Esophagus squamous epithelium (tissue), 5 donors: ENCODE measurements around the gene BCL7A. TPM values are rescaled to one million over a fixed set of nuclear protein-coding genes. Genes with fewer than 3 reads are reported as not detected.

Experiments
- DNase-seq: peaks from one replicate; lab custom pipeline; 2025; lab: John Stamatoyannopoulos, UW
- H3K27ac ChIP-seq, 4 donors: fragments of 200-600 bp; sonication (generic); one replicate each; pipeline ENCODE4 v1.5.1; 2016 to 2019; ENCODE audit warnings: mild to moderate bottlenecking in 1 of 4
- H3K27me3 ChIP-seq, 4 donors: fragments of 200-600 bp; sonication (generic); 1 replicate in 3 of 4; 2 replicates in 1 of 4; pipeline versions ENCODE4 v1.5.1 to v1.6.0; 2017 to 2021; ENCODE audit warnings: antibody characterized with exemption in 1 of 4
- H3K36me3 ChIP-seq, 3 donors: fragments of 200-600 bp; sonication (generic); one replicate each; pipeline ENCODE4 v1.5.1; 2016 to 2019
- H3K4me1 ChIP-seq, 3 donors: fragments of 200-600 bp; sonication (generic); one replicate each; pipeline ENCODE4 v1.5.1; 2017 to 2019
- H3K4me3 ChIP-seq, 4 donors: fragments of 200-600 bp; sonication (generic); 1 replicate in 3 of 4; 2 replicates in 1 of 4; pipeline ENCODE4 v1.5.1; 2016 to 2019; ENCODE audit warnings: mild to moderate bottlenecking in 2 of 4, moderate library complexity in 1 of 4
- H3K9me3 ChIP-seq, 3 donors: fragments of 200-600 bp; sonication (generic); one replicate each; pipeline ENCODE4 v1.5.1; 2016 to 2019
- CTCF ChIP-seq, 6 experiments: fragments of 450-650 bp in 4 of 6; fragments of 200-600 bp in 2 of 6; sonication (generic) in 2 of 6; IDR thresholded peaks; one replicate each; pipeline ENCODE4 v1.5.1; 2016 to 2019; ENCODE audit warnings: antibody characterized with exemption in 6 of 6, mild to moderate bottlenecking in 4 of 6, moderate library complexity in 4 of 6
- POLR2A ChIP-seq, 4 donors: fragments of 450-650 bp; IDR thresholded peaks; one replicate each; pipeline ENCODE4 v1.6.1; 2017; ENCODE audit warnings: antibody characterized with exemption in 4 of 4, mild to moderate bottlenecking in 4 of 4, moderate library complexity in 3 of 4
- WGBS, 2 donors: methylation state at CpG; one replicate each; pipeline ENCODE4 v1.1.5; 2018; 5-methylcytosine and 5-hydroxymethylcytosine counted together
- intact Hi-C: fragments of 100-400 bp; cut with DNase I; formaldehyde crosslinking; loops from one replicate; pipeline ENCODE4 v1.15.0; 2022
- total RNA-seq, 4 donors: library from RNA; depleted of rRNA; stranded (reverse); fragments of >200 nt; gene quantifications; one replicate each; pipeline ENCODE4 v1.1.0, GENCODE V29; 2016
- donor health status: DM: yes; HTN: yes; CAD: no.

The BCL7A gene
- total RNA-seq, 4 donors from 2014 or later, result 2.5 to 8.6 (median 5.1) TPM

- H3K4me1 ChIP-seq, result no peaks in the 10 kb centered on the region
- DNase-seq, result no peak
- no peak for TF ChIP-seq POLR2A (IDR thresholded peaks at IDR 0.05)
- H3K27ac ChIP-seq, result no peak overlapping the region
- no peaks in the 10 kb centered on the region for H3K9me3 ChIP-seq
- 70 to 73% methylated on average over 11 of the region's 11 CpGs for WGBS, 2 donors
- peaks cover 0 to 9% (median 0%) of the 10 kb centered on the region in 4 donors for H3K27me3 ChIP-seq
- H3K36me3 ChIP-seq, result no peaks in the 10 kb centered on the region
- H3K4me3 ChIP-seq, result no peak overlapping the region
- intact Hi-C loops, result no loop called here
These were observed 41.3 kb upstream of the BCL7A start for GRCh38 chr12:121980191-121980891.

DNA sequence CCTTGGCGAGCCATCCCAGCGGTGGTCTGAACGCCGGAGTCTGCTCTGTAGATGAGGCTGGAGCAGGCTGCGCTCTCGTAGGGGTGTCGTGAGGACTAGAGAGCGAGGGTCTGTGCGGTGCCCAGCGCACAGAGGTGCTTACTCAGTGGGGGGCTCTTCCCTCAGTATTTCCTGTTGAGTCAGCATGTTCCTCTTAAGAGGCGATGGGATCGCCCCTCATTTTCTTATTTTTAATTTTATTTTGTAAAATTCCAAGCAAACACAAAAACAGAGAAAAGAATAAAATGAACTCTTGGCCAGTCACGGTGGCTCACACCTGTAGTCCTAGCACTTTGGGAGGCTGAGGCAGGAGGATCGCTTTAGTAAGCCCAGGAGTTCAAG is 40.8 kb upstream of the BCL7A start:
- H3K4me3 ChIP-seq, result no peak overlapping the region
- no peaks in the 10 kb centered on the region for H3K36me3 ChIP-seq
- no peaks in the 10 kb centered on the region for H3K4me1 ChIP-seq
- no peak overlapping the region for H3K27ac ChIP-seq
- DNase-seq, result no peak
- 70 to 87% methylated on average over 5 to 7 of the region's 14 CpGs for WGBS, 2 donors
- peaks cover 0 to 6% (median 0%) of the 10 kb centered on the region in 4 donors for H3K27me3 ChIP-seq
- no peak for TF ChIP-seq CTCF (IDR thresholded peaks at IDR 0.05)
- intact Hi-C loops, result no loop called here
- no peaks in the 10 kb centered on the region for H3K9me3 ChIP-seq

- H3K4me3 ChIP-seq, result no peak overlapping the region
- H3K4me1 ChIP-seq, result no peaks in the 10 kb centered on the region
- no peak for DNase-seq
- H3K27ac ChIP-seq, result no peak overlapping the region
- no peaks in the 10 kb centered on the region for H3K9me3 ChIP-seq
- H3K36me3 ChIP-seq, result no peaks in the 10 kb centered on the region
- 83 to 93% methylated on average over 8 of the region's 8 CpGs for WGBS, 2 donors
- no peak for TF ChIP-seq POLR2A (IDR thresholded peaks at IDR 0.05)
- TF ChIP-seq CTCF (IDR thresholded peaks at IDR 0.05), result no peak
- H3K27me3 ChIP-seq, result peaks cover 0 to 2% (median 0%) of the 10 kb centered on the region in 4 donors
- intact Hi-C loops, result no loop called here
These were observed 40.2 kb upstream of the BCL7A start for GRCh38 chr12:121981456-121981855.

- intact Hi-C loops, result no loop called here
- H3K9me3 ChIP-seq, result no peaks in the 10 kb centered on the region
- no peak for DNase-seq
- no peak for TF ChIP-seq CTCF (IDR thresholded peaks at IDR 0.05)
- no peak for TF ChIP-seq POLR2A (IDR thresholded peaks at IDR 0.05)
- H3K27me3 ChIP-seq, result no peaks in the 10 kb centered on the region
- H3K36me3 ChIP-seq, result no peaks in the 10 kb centered on the region
- H3K27ac ChIP-seq, result no peak overlapping the region
- H3K4me3 ChIP-seq, result no peak overlapping the region
- 84 to 97% methylated on average over 5 to 6 of the region's 6 CpGs for WGBS, 2 donors
- no peaks in the 10 kb centered on the region for H3K4me1 ChIP-seq
These were observed 38.7 kb upstream of the BCL7A start for GRCh38 chr12:121982950-121983349.

DNA sequence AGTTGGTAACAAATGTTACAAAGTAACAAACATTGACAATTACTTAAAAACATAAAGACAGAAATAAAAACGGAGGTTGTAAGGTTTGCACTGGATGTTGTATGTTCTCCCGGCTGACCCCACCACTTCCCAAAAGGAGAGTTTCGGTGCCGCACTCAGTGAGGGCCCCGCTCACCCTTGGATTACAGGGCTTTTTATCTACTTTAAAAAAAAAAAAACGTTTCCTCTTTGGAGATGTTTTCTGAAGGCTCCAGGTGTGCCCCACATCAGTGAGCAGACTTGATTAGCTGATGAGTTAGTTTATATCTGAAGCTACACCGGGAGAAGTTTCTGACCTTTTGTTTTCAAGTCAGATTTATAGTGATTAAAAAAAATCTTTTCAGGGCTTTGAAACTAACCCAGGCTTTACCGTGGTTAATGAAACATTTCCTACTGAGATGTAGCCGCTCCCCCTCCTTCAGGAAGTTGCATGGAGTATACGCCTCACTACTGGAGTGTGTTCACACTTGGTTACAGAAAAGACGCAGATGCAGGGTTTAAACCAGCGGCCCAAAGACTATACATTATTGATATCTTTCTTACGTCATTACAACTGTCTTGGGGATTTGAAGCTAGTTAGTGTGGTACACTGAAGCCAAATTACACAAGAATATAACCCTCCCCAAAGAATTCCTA is 38.0 kb upstream of the BCL7A start:
- Histone ChIP-seq H3K9me3 (no peaks in the 10 kb centered on the region), H3K4me3 (no peak overlapping the region), H3K27ac (no peak overlapping the region), H3K4me1 (no peaks in the 10 kb centered on the region), H3K27me3 (no peaks in the 10 kb centered on the region), H3K36me3 (no peaks in the 10 kb centered on the region)
- 63 to 65% methylated on average over 13 of the region's 13 CpGs for WGBS, 2 donors
- no peak for DNase-seq
- intact Hi-C loops, result no loop called here
- TF ChIP-seq CTCF (IDR thresholded peaks at IDR 0.05) (no peak), POLR2A (IDR thresholded peaks at IDR 0.05) (no peak)
